Upper lobe of left lung (tissue), 4 donors: ENCODE data around the gene CSNK1D.

Source experiments
- EP300 ChIP-seq, 4 donors: sonication (generic); formaldehyde crosslinking; IDR thresholded peaks; one replicate each; pipeline ENCODE4 v1.5.1; 2017; ENCODE audit warnings: antibody characterized with exemption in 4 of 4, control low read depth in 2 of 4
- POLR2AphosphoS5 ChIP-seq, 2 donors: sonication (generic); formaldehyde crosslinking; IDR thresholded peaks; one replicate each; pipeline ENCODE4 v1.5.1; 2017; ENCODE audit warnings: antibody characterized with exemption in 2 of 2
- TF ChIP-seq, protein P1 (sequence below), 6 experiments: fragments of 450-650 bp in 4 of 6; fragments of 200-600 bp in 2 of 6; sonication (generic) in 2 of 6; IDR thresholded peaks; one replicate each; pipeline ENCODE4 v1.5.1; 2016 to 2019; ENCODE audit warnings: antibody characterized with exemption in 6 of 6

DNA sequence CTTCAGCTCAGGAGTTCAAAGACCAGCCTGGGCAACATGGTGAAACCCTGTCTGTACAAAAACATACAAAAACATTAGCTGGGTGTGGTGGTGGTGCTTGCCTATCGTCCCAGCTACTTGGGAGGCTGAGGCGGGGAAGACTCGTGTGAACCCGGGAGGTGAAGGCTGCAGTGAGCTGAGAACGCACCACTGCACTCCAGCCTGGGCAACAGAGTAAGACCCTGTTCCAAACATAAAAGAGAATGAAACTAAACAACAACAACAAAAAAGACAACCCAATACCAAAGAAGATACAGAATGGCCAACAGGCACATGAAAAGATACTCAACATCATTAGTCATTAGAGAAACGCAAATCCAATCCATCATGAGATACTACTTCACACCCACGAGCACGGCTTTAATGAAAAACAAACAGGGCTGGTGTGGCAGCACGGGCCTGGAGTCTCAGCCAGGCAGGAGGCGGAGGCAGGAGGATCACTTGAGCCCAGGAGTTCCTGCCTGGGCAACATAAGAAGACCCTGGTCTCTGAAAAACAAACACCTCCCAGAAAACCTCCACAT, 52.1 kb downstream of the CSNK1D start:
- TF ChIP-seq, protein P1, sequence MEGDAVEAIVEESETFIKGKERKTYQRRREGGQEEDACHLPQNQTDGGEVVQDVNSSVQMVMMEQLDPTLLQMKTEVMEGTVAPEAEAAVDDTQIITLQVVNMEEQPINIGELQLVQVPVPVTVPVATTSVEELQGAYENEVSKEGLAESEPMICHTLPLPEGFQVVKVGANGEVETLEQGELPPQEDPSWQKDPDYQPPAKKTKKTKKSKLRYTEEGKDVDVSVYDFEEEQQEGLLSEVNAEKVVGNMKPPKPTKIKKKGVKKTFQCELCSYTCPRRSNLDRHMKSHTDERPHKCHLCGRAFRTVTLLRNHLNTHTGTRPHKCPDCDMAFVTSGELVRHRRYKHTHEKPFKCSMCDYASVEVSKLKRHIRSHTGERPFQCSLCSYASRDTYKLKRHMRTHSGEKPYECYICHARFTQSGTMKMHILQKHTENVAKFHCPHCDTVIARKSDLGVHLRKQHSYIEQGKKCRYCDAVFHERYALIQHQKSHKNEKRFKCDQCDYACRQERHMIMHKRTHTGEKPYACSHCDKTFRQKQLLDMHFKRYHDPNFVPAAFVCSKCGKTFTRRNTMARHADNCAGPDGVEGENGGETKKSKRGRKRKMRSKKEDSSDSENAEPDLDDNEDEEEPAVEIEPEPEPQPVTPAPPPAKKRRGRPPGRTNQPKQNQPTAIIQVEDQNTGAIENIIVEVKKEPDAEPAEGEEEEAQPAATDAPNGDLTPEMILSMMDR (IDR thresholded peaks at IDR 0.05): no peak
- TF ChIP-seq POLR2AphosphoS5 (IDR thresholded peaks at IDR 0.05) (no peak), EP300 (IDR thresholded peaks at IDR 0.05) (no peak)
